C4-2B (cell line): Measurements from ENCODE around the gene KLHL26.
"Not testable (repeated sequence)": the region's sequence is repeated elsewhere in the genome, so short reads cannot be mapped to it uniquely, and the experiment has no call there.

ENCODE experiments used
- H3K27ac ChIP-seq: fragments of 450-650 bp; 2 replicates; pipeline ENCODE4 v1.5.1; 2017
- CTCF ChIP-seq: fragments of 450-650 bp; conservative IDR thresholded peaks from 2 replicates; pipeline ENCODE4 v1.5.1; 2017; ENCODE audit warnings: mild to moderate bottlenecking
- ZFX ChIP-seq: fragments of 450-650 bp; IDR thresholded peaks from 2 replicates; pipeline ENCODE4 v1.6.1; 2017

KLHL26 gene

GRCh38 chr19:18597809-18598660 is 38.8 kb upstream of the KLHL26 start:
- no peak overlapping the region for H3K27ac ChIP-seq
- TF ChIP-seq ZFX (no peak), CTCF (no peak)

- no peak overlapping the region for H3K27ac ChIP-seq
- TF ChIP-seq ZFX (no peak), CTCF (no peak)
Measured at GRCh38 chr19:18599485-18599884, 37.3 kb upstream of the KLHL26 start.

GRCh38 chr19:18600692-18601397 is 36.0 kb upstream of the KLHL26 start:
- not testable (repeated sequence) for H3K27ac ChIP-seq

- H3K27ac ChIP-seq: no peak overlapping the region
- TF ChIP-seq CTCF (no peak), ZFX (no peak)
Measured at GRCh38 chr19:18601875-18602274, 35.0 kb upstream of the KLHL26 start.

- H3K27ac ChIP-seq: no peak overlapping the region
- TF ChIP-seq ZFX (no peak), CTCF (no peak; the same call in 1 of the 2 replicates)
Measured at GRCh38 chr19:18603255-18603957, 33.4 kb upstream of the KLHL26 start.

- no peak overlapping the region for H3K27ac ChIP-seq
- TF ChIP-seq ZFX (no peak), CTCF (no peak)
Measured at GRCh38 chr19:18603958-18604819, 32.6 kb upstream of the KLHL26 start.

GRCh38 chr19:18604820-18605159 is 32.0 kb upstream of the KLHL26 start:
- H3K27ac ChIP-seq: no peak overlapping the region
- no peak for TF ChIP-seq CTCF
- TF ChIP-seq ZFX: no peak
